SKM-1 (cell line): Measurements from ENCODE around the gene MED29.
"Not testable (repeated sequence)": the region's sequence is repeated elsewhere in the genome, so short reads cannot be mapped to it uniquely, and the experiment has no call there.

Experiments used
- DNase-seq: peaks from one replicate; lab custom pipeline; 2025; ENCODE audit not compliant: unreplicated experiment; lab: John Stamatoyannopoulos, UW

MED29 gene

GRCh38 chr19:39370735-39371134, 20.4 kb upstream of the MED29 start:
- no peak for DNase-seq

- no peak for DNase-seq
Observed at GRCh38 chr19:39372047-39372802, 19.0 kb upstream of the MED29 start.

DNA sequence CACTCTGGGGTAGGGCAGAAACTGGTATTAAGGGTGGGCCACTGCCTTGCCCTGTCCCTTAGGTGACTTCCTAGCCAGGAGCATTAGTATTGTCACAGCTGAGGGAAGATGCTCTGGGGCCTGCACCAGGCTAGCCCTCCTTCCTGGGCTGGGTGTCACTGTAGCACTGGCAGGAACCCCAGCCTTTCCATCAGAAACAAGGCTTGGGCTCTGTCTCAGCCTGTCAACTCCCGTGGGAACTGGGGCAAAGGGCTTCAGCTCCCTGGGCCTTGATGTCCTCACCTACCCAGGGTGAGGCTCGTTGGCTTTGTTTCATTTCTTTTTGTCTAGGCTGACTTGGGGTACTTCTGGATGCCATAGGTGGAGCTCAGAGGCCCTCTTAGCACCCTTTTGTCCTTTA, 18.2 kb upstream of the MED29 start:
- DNase-seq: no peak

GRCh38 chr19:39375929-39376328, 15.2 kb upstream of the MED29 start:
- DNase-seq: no peak

GRCh38 chr19:39377373-39378362, 13.5 kb upstream of the MED29 start:
- DNase-seq: no peak

DNA sequence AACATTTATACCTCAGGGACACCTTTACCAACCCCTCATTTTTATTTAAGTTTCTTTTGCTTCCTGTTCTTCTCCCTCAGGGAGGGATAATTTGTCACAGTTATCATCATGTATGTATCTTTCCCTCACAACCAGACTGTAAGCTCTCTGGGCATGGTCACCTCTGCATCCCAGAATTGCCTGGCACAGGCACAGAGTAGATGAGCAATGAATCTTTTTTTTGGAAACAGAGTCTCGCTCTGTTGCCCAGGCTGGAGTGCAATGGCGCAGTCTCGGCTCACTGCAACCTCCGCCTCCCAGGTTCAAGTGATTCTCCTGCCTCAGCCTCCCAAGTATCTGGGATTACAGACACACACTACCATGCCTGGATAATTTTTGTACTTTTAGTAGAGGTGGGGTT, 11.8 kb upstream of the MED29 start:
- not testable (repeated sequence) for DNase-seq

GRCh38 chr19:39379865-39380396, 11.2 kb upstream of the MED29 start:
- DNase-seq: no peak

DNA sequence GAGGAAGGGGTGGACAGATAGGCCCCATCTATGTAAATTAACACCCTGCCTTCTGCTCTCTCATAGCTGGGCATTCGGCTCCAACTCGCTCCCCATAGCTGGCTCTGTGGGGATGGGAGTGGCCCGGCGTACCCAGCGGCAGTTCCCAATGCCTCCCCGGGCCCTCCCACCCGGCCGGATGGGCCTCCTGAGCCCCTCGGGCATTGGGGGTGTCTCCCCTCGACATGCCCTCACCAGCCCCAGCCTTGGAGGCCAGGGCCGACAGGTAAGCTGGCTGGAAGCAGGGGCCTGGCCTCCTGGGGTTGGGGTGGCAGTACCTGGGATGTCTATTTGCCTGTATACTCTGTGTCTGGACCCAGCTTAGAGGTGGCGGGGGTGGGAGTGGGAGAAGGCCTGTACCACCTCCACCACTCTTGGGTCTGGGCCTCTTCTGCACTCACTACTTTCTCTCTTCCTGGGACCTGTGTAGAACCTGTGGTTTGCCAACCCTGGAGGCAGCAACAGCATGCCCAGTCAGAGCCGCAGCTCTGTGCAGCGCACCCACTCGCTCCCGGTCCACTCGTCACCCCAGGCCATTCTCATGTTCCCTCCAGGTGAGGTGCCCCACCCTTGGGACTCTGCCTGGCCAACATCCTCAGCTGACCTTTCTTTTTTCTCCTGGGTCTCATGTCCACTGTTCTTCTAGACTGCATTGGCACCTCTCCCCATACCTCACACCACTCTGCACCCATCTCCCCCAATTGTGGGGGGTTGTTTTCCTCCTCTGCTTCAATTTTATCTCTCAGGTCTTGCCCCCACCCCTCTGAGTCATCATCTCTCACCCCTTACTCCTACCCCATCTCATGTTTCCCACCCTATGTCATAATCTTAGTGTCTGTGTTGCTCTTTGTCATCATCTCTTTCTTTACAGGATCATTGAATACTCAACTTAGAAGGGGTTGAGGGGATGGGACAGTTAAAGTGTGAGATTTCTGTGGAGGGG, 10.4 kb upstream of the MED29 start:
- DNase-seq: no peak

DNA sequence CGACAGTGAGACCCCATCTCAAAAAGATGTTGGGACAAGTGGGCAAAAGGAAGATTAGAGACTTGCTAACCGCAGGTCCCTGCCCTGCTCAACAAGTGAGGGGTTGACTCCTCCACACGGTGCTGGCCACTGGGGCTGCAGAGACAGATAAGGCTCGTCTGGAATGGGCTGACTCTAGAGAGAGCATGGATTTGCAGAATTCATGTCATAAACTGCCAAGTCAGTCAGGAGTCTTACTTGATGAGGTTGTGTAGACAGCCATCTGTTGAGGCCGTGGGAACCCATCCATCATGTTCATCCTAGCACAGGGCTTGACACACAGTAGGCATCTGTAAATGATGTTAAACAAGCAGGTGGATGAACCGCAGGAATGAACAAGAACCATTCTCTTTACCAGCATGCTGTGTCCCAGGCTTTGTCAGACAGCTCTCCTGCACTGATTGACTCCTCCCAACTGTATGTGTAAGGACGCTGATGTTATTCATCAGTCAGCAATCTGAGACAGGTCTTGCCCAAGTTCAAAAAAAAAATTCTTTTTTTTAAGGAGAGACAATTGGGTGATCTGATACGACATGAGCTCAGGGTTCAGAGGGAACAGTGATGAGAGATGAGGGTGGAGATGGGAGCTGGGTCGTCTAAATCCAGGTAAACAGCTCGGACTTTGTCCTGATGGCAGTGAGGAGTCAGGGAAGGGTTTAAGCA, 9.1 kb upstream of the MED29 start:
- no peak for DNase-seq

DNA sequence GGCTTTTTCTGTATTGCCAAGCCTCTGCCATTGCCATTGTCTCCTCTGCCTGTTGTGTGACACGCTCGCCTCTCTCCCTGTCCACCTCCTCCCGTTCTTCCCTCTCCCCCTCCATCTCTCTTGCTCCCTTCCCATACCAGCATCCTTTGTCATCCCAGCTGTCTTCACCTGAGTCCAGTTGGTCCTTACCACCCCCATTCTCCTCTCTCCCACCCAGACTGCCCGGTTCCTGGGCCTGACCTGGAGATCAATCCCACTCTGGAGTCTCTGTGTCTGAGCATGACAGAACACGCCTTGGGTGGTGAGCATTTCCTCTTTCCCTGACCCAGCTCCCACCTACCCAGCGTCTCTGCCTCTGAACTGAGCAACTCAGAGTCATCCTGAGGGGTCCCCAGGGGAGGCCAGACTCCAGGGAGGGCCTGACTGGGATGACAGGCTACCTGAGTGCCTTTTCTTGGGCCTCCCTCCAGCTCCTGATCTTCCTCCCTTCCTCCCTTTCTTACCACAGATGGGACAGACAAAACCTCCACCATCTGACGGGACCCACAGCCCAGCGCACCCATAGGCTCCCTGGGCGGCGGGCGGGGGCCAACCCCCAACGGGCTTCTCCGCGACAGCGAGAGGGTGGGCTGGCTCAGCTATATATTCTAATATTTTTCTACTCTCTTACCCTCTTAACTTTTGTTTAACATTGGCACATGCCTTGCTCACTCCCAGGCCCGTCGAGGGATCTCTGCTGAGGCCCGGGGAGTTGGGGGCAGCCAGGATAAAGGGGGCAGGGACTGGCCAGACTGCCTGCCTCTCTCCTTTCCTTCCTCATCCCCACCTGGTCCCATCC, 8.0 kb upstream of the MED29 start:
- no peak for DNase-seq

- DNase-seq: no peak
Observed at GRCh38 chr19:39384839-39385568, 6.2 kb upstream of the MED29 start.

GRCh38 chr19:39385629-39386411, 5.4 kb upstream of the MED29 start:
- DNase-seq: no peak

DNA sequence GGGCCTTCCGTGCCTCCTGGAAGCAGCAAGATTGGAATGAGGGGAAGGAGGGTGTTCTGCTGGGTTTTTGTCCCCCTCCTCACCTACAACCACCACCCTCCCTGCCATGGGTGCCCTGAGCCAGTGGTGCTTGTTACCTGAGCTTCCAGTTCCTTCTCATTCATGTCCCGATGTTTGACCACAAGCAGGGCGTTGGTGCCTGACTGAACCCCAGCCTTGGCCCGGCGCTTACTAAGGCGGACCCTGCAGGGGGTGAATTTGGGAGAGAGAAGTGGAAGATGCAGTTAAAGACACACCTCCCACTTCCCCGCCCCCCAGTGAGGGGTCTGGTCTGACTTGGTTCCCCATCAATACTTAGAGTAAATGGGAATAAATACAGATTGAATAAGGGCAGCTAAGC, 4.6 kb upstream of the MED29 start:
- DNase-seq: no peak

GRCh38 chr19:39388657-39389056, 2.5 kb upstream of the MED29 start:
- DNase-seq: no peak

DNA sequence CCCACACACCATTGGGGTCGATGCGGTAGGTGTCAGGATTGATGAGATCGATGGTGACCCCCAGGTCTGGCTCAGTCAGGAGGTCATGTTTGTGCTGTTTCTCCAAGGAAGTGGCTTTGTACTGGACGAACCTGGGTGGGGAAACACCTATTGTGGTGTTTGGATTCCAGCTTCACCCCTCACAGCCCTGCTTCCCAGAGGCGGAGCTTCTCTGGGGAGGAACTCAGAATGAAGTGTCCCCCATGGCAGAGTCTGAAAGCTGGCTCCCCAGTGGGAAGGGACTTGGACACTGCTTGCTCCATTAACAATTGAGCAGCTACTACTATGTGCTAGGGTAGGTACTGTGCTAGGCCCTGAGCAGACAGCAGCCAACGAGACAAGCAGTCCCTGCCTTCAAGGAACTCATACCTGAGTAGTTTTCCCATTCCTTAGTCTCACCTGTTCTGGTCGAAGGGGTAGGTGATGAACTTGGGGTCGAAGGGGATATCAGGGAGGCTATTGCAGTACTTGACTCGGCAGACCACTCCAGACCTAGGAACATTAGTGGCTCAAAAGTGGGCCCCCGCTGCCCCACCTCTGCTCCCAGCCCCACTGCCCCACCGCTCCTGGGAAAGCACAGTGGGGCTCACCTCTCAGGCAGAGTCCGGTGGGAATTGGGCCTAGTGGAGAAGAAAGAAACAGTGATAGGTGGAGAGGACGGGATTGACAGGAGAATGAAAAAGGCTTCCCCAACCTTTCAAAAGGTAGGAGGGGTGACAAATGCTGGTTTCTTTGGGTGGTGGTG, 1.4 kb upstream of the MED29 start:
- no peak for DNase-seq

GRCh38 chr19:39390451-39390750, 777 bp upstream of the MED29 start:
- DNase-seq: no peak
